NCI-H226 (cell line): ENCODE data around the gene KLRD1.
"Not testable (repeated sequence)": the region's sequence is repeated elsewhere in the genome, so short reads cannot be mapped to it uniquely, and the experiment has no call there.

Source experiments
- DNase-seq: peaks from one replicate; pipeline ENCODE4 v3.0.0-alpha.2; 2015

Gene KLRD1

GRCh38 chr12:10307630-10308029 is at the start of gene KLRD1:
KLRD1 (plus strand) TSS chr12:10307870; CDS start chr12:10308078, 208 bp downstream.
- no peak for DNase-seq

GRCh38 chr12:10260927-10261326 is 46.7 kb upstream of the KLRD1 start:
- no peak for DNase-seq

GRCh38 chr12:10268037-10268436 is 39.6 kb upstream of the KLRD1 start:
- DNase-seq, result no peak

GRCh38 chr12:10272467-10272866 is 35.2 kb upstream of the KLRD1 start:
- no peak for DNase-seq

- DNase-seq, result no peak
Measured at GRCh38 chr12:10276774-10277173, 30.9 kb upstream of the KLRD1 start.

GRCh38 chr12:10278104-10278503 is 29.6 kb upstream of the KLRD1 start:
- DNase-seq, result no peak

- DNase-seq, result no peak
Measured at GRCh38 chr12:10279937-10280336, 27.7 kb upstream of the KLRD1 start.

- no peak for DNase-seq
Measured at GRCh38 chr12:10283027-10283426, 24.6 kb upstream of the KLRD1 start.

GRCh38 chr12:10285919-10286318 is 21.8 kb upstream of the KLRD1 start:
- no peak for DNase-seq

GRCh38 chr12:10289005-10289754 is 18.5 kb upstream of the KLRD1 start:
- no peak for DNase-seq

- no peak for DNase-seq
Measured at GRCh38 chr12:10291030-10291429, 16.6 kb upstream of the KLRD1 start.

GRCh38 chr12:10293151-10293550 is 14.5 kb upstream of the KLRD1 start:
- DNase-seq, result no peak

GRCh38 chr12:10293570-10294227 is 14.0 kb upstream of the KLRD1 start:
- no peak for DNase-seq

GRCh38 chr12:10301103-10301502 is 6.6 kb upstream of the KLRD1 start:
- no peak for DNase-seq

- no peak for DNase-seq
Measured at GRCh38 chr12:10304161-10304574, 3.5 kb upstream of the KLRD1 start.

GRCh38 chr12:10305411-10305810 is 2.3 kb upstream of the KLRD1 start:
- no peak for DNase-seq

- DNase-seq, result peak; percentile 48
Measured at GRCh38 chr12:10310926-10311720, 3.5 kb downstream of the KLRD1 start.

- no peak for DNase-seq
Measured at GRCh38 chr12:10319388-10319787, 11.7 kb downstream of the KLRD1 start.

- DNase-seq, result no peak
Measured at GRCh38 chr12:10320643-10321042, 13.0 kb downstream of the KLRD1 start.

GRCh38 chr12:10328691-10329090 is 21.0 kb downstream of the KLRD1 start:
- DNase-seq, result not testable (repeated sequence)

- peak; percentile 17 for DNase-seq
Measured at GRCh38 chr12:10331642-10332239, 24.1 kb downstream of the KLRD1 start.

- not testable (repeated sequence) for DNase-seq
Measured at GRCh38 chr12:10336196-10336595, 28.5 kb downstream of the KLRD1 start.

GRCh38 chr12:10338470-10338869 is 30.8 kb downstream of the KLRD1 start:
- not testable (repeated sequence) for DNase-seq
